GM12891 (cell line): ENCODE measurements around the gene PTDSS2.
"Not testable (repeated sequence)": the region's sequence is repeated elsewhere in the genome, so short reads cannot be mapped to it uniquely, and the experiment has no call there.

ENCODE experiments used
- DNase-seq: peaks from one replicate; pipeline ENCODE4 v3.0.0; 2011; ENCODE audit warnings: low spot score; ENCODE audit not compliant: insufficient read length
- FAIRE-seq: peaks from 2 replicates; lab custom pipeline; 2011; peaks lifted over from hg19 to GRCh38; lab: Jason Lieb, UNC
- PAX5 ChIP-seq: IDR thresholded peaks from 2 replicates; pipeline ENCODE4 v1.6.1; 2011; ENCODE audit warnings: low read length, moderate library complexity, mild to moderate bottlenecking; ENCODE audit not compliant: insufficient read depth, severe bottlenecking
- POLR2A ChIP-seq: IDR thresholded peaks from 2 replicates; pipeline ENCODE4 v1.6.1; 2011; ENCODE audit warnings: low read depth, low read length, control low read depth
- POLR2AphosphoS5 ChIP-seq: IDR thresholded peaks from 2 replicates; pipeline ENCODE4 v1.6.1; 2011; ENCODE audit warnings: low read depth, low read length, control low read depth
- POU2F2 ChIP-seq: IDR thresholded peaks from 2 replicates; pipeline ENCODE4 v1.6.1; 2011; ENCODE audit warnings: low read depth, mild to moderate bottlenecking, control low read depth, low read length, moderate library complexity
- SPI1 ChIP-seq: IDR thresholded peaks from 2 replicates; pipeline ENCODE4 v1.6.1; 2011; ENCODE audit warnings: low read depth, low read length, control low read depth
- TAF1 ChIP-seq: IDR thresholded peaks from 2 replicates; pipeline ENCODE4 v1.6.1; 2011; ENCODE audit warnings: low read depth, low read length, control low read depth

The PTDSS2 gene

GRCh38 chr11:516400-516799, 66.3 kb downstream of the PTDSS2 start:
- FAIRE-seq (no peak), DNase-seq (no peak)
- no peak for TF ChIP-seq TAF1
- TF ChIP-seq POU2F2: no peak
- no peak for TF ChIP-seq SPI1

GRCh38 chr11:516918-517685, 67.0 kb downstream of the PTDSS2 start:
- not testable (repeated sequence) for FAIRE-seq, DNase-seq

- peak; percentile 94 for DNase-seq
- peak; percentile 89 for FAIRE-seq
- no peak for TF ChIP-seq POLR2A
- TF ChIP-seq SPI1: no peak
- TF ChIP-seq TAF1: no peak
- no peak for TF ChIP-seq POU2F2
- TF ChIP-seq PAX5: no peak
- no peak for TF ChIP-seq POLR2AphosphoS5
Measured at GRCh38 chr11:518463-519202, 68.6 kb downstream of the PTDSS2 start.

- FAIRE-seq: no peak
- no peak for DNase-seq
- TF ChIP-seq SPI1 (no peak), POLR2AphosphoS5 (no peak), TAF1 (no peak), POLR2A (no peak), POU2F2 (no peak), PAX5 (no peak)
Measured at GRCh38 chr11:520428-521176, 70.5 kb downstream of the PTDSS2 start.

- no peak for TF ChIP-seq PAX5
- no peak for TF ChIP-seq POLR2A
- no peak for TF ChIP-seq POLR2AphosphoS5
- TF ChIP-seq POU2F2: no peak
- no peak for TF ChIP-seq SPI1
- no peak for TF ChIP-seq TAF1
- DNase-seq (no peak), FAIRE-seq (no peak)
Measured at GRCh38 chr11:521177-521688, 71.2 kb downstream of the PTDSS2 start.

GRCh38 chr11:526192-526591, 76.1 kb downstream of the PTDSS2 start:
- TF ChIP-seq TAF1: no peak
- TF ChIP-seq SPI1: no peak
- no peak for TF ChIP-seq POU2F2
- no peak for TF ChIP-seq POLR2AphosphoS5
- TF ChIP-seq PAX5: no peak
- no peak for TF ChIP-seq POLR2A
- FAIRE-seq: no peak
- DNase-seq: no peak

- no peak for FAIRE-seq
- DNase-seq: no peak
- TF ChIP-seq POLR2A: no peak
- no peak for TF ChIP-seq POU2F2
- no peak for TF ChIP-seq TAF1
- no peak for TF ChIP-seq POLR2AphosphoS5
- no peak for TF ChIP-seq SPI1
- TF ChIP-seq PAX5: no peak
Measured at GRCh38 chr11:528166-528814, 78.2 kb downstream of the PTDSS2 start.

- no peak for FAIRE-seq
- TF ChIP-seq SPI1 (no peak), TAF1 (no peak), PAX5 (no peak), POU2F2 (no peak), POLR2AphosphoS5 (no peak), POLR2A (no peak)
- no peak for DNase-seq
Measured at GRCh38 chr11:528815-529727, 79.0 kb downstream of the PTDSS2 start.
